ENCODE measurements around the gene IRAK3.

The IRAK3 gene

DNA sequence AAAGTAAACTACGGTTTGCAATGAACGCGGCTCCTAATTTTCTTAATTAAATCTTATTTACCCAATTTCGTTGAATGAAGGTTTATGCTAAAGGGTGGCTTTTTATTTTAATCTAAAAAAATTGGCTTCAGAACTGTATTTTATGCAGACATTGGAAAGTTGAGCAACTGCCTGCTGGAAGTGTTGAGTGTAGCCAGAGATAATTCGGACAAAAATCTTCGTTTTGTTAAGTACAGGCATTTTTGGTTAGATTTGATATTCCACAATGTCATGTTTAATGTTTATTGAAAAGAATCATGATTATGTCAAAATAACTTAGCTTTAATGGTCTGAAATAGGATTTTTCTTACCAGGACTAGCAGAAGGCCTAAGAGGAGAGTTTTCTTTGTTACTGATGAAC is 875 bp downstream of the IRAK3 start:
- TF ChIP-seq CTCF (IDR thresholded peaks at IDR 0.05; ENCODE audit: low read depth, low read length, missing control alignments) = no peak
- H3K27me3 ChIP-seq (replicated peaks) = no peaks in the 10 kb centered on the region
- in situ Hi-C loops (cut with HindIII; ENCODE audit: low pct_ligation_motif_present, low sequenced_read_pairs) = no loop called here
- H3K27ac ChIP-seq = no peak overlapping the region
- no peaks in the 10 kb centered on the region for H3K36me3 ChIP-seq (replicated peaks)
- H3K4me3 ChIP-seq (ENCODE audit: low read depth, low read length) = no peak overlapping the region
- no peak for DNase-seq

- Histone ChIP-seq H3K36me3 (replicated peaks) (no peaks in the 10 kb centered on the region), H3K4me3 (ENCODE audit: low read depth, low read length) (no peak overlapping the region), H3K27me3 (replicated peaks) (no peaks in the 10 kb centered on the region), H3K27ac (no peak overlapping the region)
- in situ Hi-C loops (cut with HindIII; ENCODE audit: low pct_ligation_motif_present, low sequenced_read_pairs) = no loop called here
- TF ChIP-seq CTCF (IDR thresholded peaks at IDR 0.05; ENCODE audit: low read depth, low read length, missing control alignments) = no peak
- no peak for DNase-seq
Measured at GRCh38 chr12:66190519-66191370, 1.7 kb downstream of the IRAK3 start.

DNA sequence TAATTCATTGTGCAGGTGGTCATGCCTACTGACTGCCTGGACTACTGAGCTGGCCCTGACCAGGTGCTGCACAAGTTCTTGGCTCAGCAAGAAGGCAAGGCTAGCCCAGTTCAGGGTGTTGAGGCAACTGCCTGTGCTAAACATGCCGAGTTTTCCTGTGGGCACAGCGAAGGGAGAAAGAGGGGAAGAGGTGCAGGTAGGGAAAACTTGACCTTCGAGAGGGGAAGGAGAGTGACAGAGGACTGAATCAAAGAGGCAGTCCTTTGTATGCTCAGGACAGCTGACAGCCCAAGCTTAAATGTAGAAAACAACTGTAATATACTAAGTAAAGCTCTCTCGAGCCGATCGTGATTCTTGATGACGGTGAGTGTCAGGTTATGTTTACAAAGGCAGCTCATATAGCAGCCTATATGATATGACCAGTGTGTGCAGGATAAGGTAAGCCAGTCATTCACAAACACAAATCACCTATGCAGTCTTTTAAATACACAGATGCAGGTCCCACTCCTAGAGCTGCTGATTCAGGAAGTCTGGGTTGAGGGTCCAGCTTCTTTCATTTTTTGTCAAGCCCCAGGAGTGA is 2.6 kb downstream of the IRAK3 start:
- Histone ChIP-seq H3K4me3 (ENCODE audit: low read depth, low read length) (no peak overlapping the region), H3K27ac (no peak overlapping the region), H3K36me3 (replicated peaks) (no peaks in the 10 kb centered on the region), H3K27me3 (replicated peaks) (no peaks in the 10 kb centered on the region)
- in situ Hi-C loops (cut with HindIII; ENCODE audit: low pct_ligation_motif_present, low sequenced_read_pairs) = no loop called here
- TF ChIP-seq CTCF (IDR thresholded peaks at IDR 0.05; ENCODE audit: low read depth, low read length, missing control alignments) = no peak
- no peak for DNase-seq

DNA sequence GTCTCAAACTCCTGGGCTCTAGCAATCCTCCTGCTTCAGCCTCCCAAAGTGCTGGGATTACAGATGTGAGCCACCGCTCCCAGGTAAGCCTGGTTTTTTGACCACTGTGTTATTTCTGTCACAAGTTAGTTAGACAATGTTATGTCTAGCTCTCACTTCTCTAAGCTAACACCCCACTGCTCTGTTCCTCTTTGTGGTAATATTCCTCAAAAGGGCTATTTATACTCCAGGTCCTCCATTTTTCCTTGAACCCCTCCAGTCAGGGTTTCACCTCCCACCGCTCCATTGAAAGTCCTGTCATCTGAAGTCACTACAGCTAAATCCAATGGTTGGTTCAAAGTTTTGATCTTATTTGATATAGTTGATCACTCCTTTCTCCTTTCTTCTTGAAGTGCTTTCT is 5.1 kb downstream of the IRAK3 start:
- Histone ChIP-seq H3K36me3 (replicated peaks) (no peaks in the 10 kb centered on the region), H3K27me3 (replicated peaks) (no peaks in the 10 kb centered on the region), H3K4me3 (ENCODE audit: low read depth, low read length) (no peak overlapping the region), H3K27ac (no peak overlapping the region)
- in situ Hi-C loops (cut with HindIII; ENCODE audit: low pct_ligation_motif_present, low sequenced_read_pairs) = no loop called here
- DNase-seq = no peak
- TF ChIP-seq CTCF (IDR thresholded peaks at IDR 0.05; ENCODE audit: low read depth, low read length, missing control alignments) = no peak

- no peak overlapping the region for H3K27ac ChIP-seq
- H3K4me3 ChIP-seq (ENCODE audit: low read depth, low read length) = no peak overlapping the region
- DNase-seq = no peak
- H3K36me3 ChIP-seq (replicated peaks) = no peaks in the 10 kb centered on the region
- in situ Hi-C loops (cut with HindIII; ENCODE audit: low pct_ligation_motif_present, low sequenced_read_pairs) = no loop called here
- TF ChIP-seq CTCF (IDR thresholded peaks at IDR 0.05; ENCODE audit: low read depth, low read length, missing control alignments) = no peak
- no peaks in the 10 kb centered on the region for H3K27me3 ChIP-seq (replicated peaks)
Measured at GRCh38 chr12:66195242-66195641, 6.2 kb downstream of the IRAK3 start.
